ENCODE measurements around the gene VWF. TPM values are rescaled to one million over a fixed set of nuclear protein-coding genes. Genes with fewer than 3 reads are reported as not detected.
"Not testable (repeated sequence)": the region's sequence is repeated elsewhere in the genome, so short reads cannot be mapped to it uniquely, and the experiment has no call there.

The VWF gene
- 8.2 TPM for polyA plus RNA-seq (ENCODE audit: insufficient read length)
- long read RNA-seq, donor 1 = 0 reads
- long read RNA-seq, donor 2 = 0 reads
- long read RNA-seq, donor 3 = 0 reads
- long read RNA-seq, donor 4 = 0 reads
- long read RNA-seq, donor 5 = 0 reads
- long read RNA-seq, donor 6 = 0 reads
- long read RNA-seq, donor 7 = 0 reads
- long read RNA-seq, donor 8 = 0 reads

GRCh38 chr12:6124411-6125309, at the start of gene VWF:
VWF (minus strand) TSS chr12:6124670; CDS start chr12:6123196, 1,474 bp downstream.
- no peak for DNase-seq

DNA sequence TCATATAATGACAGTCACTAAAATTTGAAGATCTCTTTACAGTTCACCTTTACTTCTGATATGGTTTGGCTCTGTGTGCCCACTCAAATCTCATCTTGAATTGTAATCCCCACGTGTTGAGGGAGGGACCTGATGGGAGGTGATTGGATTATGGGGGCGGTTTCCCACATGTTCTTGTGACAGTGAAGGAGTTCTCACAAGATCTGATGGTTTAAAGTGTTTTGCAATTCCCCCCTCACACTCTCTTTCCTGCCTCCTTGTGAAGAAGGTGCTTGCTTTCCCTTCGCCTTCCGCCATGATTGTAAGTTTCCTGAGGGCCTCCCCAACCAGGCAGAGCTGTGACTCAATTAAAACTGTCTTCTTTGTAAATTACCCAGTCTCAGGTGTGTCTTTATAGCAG, 48.4 kb upstream of the VWF start:
- no peak for DNase-seq

DNA sequence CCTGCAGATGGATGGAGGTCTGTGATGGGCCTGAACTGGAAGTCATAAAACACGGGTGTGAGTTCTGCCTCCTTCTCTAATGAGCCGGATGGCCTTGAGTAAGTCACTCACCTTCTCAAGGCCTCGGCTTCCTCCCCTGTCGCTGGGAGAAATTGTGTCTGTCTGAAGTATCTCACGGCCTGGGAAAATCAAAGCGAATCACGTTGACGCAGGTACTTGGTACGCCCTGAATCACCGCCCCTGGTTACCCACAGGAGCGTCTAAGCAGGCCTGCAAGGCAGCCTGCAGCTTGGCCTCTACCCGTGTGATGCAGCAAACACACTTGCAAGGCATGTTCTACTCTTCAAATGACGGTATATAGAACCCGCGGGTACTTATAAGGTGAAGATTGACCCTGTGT, 47.6 kb upstream of the VWF start:
- no peak for DNase-seq

- DNase-seq = no peak
Observed at GRCh38 chr12:6171409-6172015, 47.0 kb upstream of the VWF start.

GRCh38 chr12:6167327-6168280, 43.1 kb upstream of the VWF start:
- no peak for DNase-seq

DNA sequence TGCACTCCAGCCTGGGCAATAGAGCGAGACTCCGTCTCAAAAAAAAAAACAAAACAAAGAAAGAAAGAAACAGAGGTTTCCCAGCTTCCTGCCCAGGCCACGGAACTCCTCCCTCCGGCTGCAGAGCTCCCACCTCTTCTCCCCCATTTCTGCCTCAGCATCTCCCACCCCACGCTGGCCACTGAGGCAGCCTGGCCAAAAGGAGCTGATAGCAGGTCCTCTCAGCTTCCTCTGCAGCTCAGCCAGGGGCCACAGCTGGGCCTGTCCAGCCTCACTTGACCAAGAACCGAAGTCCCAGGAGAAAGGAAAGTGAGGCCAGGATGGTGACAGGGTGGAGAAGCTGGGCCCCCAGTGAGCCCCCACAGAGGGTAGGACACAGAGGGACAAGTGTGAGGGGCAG, 42.3 kb upstream of the VWF start:
- DNase-seq = no peak

DNA sequence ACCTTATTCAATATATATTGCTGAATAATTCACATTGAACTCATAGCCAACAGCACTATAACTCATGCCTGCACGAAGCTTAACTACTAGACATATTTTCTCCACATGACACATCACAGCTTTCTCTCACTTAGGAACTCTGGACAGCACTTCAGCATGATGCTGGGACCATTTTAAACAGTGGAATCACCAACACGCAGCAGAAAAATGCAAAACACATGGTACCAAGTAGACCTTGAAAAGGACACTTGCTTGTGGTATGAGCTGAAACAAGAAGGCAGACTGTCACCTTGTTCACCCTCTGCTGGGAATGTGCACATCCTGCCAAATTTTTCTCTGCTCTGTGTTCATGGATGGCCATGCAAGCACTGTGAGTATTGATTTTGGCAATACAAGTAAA, 40.9 kb upstream of the VWF start:
- DNase-seq = no peak

- no peak for DNase-seq
Observed at GRCh38 chr12:6163416-6164060, 39.1 kb upstream of the VWF start.

DNA sequence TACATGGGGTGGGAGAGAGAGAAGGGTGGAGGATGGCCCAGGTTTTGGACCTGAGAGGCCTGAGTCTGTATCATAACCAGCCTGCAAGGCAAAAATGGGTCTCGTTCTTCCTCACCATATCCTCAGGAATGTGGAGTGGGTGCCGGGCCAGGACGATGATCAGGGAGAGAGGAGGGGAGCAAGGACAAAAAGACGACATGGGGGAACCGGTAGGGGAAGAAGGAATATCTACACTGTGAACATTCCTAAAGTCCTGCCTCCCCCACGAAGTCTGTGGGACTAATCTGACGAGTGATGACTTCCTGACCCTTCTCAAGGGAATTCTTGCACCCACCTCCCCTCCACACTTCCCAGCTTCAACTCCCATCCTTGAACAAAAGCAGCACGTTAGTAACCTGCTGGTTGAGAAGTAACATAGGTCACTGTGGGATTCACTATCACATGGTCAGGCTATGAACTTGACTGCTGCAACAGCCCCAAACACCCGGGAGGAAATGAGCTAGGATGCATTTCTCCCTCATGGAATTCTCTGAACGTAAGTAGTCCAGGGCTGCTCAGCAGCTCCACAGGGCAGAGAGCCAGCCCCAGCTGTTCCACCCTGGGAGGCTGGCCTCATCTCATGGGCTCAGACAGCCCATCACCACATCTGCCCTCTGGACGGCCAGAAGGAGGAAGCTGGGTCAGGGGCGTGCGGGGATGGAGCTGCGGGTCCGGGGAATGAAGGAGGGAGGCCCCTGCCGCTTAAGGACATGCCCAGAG, 36.8 kb upstream of the VWF start:
- DNase-seq = no peak

DNA sequence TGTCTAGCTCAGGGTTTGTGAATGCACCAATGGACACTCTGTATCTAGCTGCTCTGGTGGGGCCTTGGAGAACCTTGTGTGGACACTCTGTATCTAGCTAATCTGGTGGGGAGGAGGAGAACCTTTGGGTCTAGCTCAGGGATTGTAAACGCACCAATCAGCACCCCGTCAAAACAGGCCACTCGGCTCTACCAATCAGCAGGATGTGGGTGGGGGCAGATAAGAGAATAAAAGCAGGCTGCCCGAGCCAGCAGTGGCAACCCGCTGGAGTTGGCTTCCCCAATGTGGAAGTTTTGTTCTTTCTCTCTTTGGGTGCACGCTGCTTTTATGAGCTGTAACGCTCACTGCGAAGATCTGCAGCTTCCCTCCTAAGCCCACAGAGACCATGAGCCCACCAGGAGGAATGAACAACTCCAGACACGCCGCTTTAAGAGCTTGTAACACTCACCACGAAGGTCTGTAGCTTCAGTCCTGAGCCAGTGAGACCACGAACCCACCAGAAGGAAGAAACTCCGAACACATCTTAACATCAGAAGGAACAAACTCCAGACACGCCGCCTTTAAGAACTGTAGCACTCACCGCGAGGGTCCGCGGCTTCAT, 35.7 kb upstream of the VWF start:
- not testable (repeated sequence) for DNase-seq

DNA sequence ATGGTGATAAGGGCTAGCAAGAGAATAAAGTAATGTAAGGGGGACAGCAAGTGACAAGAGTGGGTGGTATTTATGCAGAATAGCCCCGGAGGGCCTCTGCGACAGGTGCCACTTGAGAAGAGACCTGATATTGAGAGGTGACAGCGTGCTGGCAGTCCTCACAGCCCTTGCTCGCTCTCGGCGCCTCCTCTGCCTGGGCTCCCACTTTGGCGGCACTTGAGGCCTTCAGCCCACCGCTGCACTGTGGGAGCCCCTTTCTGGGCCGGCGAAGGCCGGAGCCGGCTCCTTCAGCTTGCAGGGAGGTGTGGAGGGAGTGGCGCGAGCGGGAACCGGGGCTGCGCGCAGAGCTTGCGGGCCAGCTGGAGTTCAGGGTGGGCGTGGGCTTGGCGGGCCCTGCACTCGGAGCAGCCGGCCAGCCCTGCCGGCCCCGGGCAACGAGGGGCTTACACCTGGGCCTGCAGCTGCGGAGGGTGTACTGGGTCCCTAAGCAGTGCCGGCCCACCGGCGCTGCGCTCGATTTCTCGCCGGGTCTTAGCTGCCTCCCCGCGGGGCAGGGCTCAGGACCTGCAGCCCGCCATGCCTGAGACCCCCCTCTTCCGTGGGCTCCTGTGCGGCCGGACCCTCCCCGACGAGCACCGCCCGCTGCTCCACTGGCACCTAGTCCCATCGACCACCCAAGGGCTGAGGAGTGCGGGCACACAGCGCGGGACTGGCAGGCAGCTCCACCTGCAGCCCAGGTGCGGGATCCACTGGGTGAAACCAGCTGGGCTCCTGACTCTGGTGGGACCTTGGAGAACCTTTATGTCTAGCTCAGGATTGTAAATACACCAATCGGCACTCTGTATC, 34.9 kb upstream of the VWF start:
- DNase-seq = not testable (repeated sequence)

GRCh38 chr12:6158749-6159148, 34.3 kb upstream of the VWF start:
- DNase-seq = no peak

GRCh38 chr12:6158255-6158654, 33.8 kb upstream of the VWF start:
- no peak for DNase-seq

DNA sequence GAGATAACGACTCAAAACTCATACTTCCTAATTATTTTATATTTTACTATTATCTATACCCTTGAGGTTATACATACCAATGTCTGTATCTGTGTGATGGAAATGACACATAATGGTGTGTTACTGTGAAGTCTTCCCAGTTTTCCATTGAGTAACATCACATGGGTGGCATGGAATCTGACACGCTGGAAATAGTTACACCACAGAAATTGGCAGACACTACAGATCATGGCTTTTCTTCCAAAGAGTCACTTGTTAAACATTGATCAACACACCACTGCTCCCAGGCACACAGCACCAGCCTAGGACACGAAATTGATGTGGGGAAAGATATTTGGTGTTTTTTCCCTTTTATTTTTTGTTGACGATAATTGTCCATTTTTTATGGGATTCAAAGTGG, 33.0 kb upstream of the VWF start:
- DNase-seq = no peak

DNA sequence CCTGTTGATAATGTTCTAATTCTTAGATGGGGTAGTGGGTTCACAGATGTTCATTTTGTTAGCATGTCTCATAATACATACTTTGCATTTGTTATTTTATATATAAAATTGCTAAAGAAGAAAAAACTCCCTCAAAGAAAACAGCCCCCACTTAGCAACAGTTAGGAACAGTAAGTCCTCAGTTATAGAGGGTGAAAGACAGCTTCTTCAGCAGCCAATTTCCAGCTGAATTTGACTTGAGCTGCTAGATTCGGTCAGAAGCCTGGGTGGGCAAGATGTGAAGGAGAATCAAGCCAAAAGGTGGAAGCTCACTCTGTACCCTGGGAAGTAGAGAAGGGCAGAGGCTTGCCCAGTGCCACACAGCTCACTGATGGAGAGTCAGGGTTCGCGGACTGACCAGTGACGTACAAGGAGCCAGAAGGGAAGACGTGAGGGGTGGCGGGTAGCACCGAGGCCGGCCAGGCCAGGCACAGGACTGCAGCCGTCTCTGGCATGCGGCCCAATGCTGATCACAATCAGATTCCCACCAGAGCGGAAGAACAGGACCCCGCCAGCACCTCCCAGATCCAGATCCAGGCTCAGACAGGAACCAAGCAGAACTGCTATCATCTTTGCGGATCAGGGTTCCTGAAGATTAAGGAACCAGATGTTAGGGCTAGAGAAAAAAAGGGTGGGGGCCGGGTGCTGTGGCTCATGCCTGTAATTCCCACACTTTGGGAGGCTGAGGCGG, 30.4 kb upstream of the VWF start:
- DNase-seq = no peak

DNA sequence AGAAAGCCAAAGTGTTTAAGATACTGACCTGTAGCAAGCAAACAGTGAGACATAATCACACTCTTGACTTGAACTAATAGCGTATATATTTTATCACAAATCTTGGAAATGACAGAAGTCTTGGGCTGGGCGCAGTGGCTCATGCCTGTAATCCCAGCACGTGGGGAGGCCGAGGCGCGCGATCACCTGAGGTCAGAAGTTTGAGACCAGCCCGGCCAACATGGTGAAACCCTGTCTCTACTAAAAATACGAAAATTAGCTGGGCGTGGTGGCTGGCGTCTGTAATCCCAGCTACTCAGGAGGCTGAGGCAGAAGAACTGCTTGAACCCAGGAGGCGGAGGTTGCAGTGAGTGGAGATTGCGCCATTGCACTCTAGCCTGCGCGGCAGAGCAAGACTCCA, 24.3 kb upstream of the VWF start:
- not testable (repeated sequence) for DNase-seq

GRCh38 chr12:6148061-6148460, 23.6 kb upstream of the VWF start:
- no peak for DNase-seq

- DNase-seq = no peak
Observed at GRCh38 chr12:6146951-6147350, 22.5 kb upstream of the VWF start.

- DNase-seq = no peak
Observed at GRCh38 chr12:6146509-6146908, 22.0 kb upstream of the VWF start.
